Measurements from ENCODE around the gene NSD1.

Gene NSD1

GRCh38 chr5:177319913-177320588 is 186.5 kb downstream of the NSD1 start:
- peak in 1 of 2 experiments; percentile 81 for DNase-seq (ENCODE audit: low read depth in 1 of 2, low spot score in 1 of 2)
- TF ChIP-seq SPI1 (IDR thresholded peaks at IDR 0.05; ENCODE audit: borderline replicate concordance, low read depth) (peak; percentile 13; the same call in 1 of the 2 replicates), POLR2AphosphoS5 (IDR thresholded peaks at IDR 0.05; ENCODE audit: low read depth) (no peak), CTCF (IDR thresholded peaks at IDR 0.05; ENCODE audit: insufficient read depth, low read length) (no peak), REST (IDR thresholded peaks at IDR 0.05; ENCODE audit: insufficient replicate concordance, low read depth) (no peak)
- Histone ChIP-seq H3K27ac (replicated peaks) (peak overlapping the region; percentile 15; the same call in 1 of the 2 replicates), H3K27me3 (ENCODE audit: insufficient read depth, poor library complexity, severe bottlenecking) (no peaks in the 10 kb centered on the region), H3K4me3 (replicated peaks; ENCODE audit: insufficient read depth, low read length) (no peak overlapping the region)

GRCh38 chr5:177320879-177321278 is 187.3 kb downstream of the NSD1 start:
- Histone ChIP-seq H3K27ac (replicated peaks) (no peak overlapping the region), H3K4me3 (replicated peaks; ENCODE audit: insufficient read depth, low read length) (no peak overlapping the region), H3K27me3 (ENCODE audit: insufficient read depth, poor library complexity, severe bottlenecking) (no peaks in the 10 kb centered on the region)
- peak in 1 of 2 experiments; percentile 75 for DNase-seq (ENCODE audit: low read depth in 1 of 2, low spot score in 1 of 2)
- TF ChIP-seq SPI1 (IDR thresholded peaks at IDR 0.05; ENCODE audit: borderline replicate concordance, low read depth) = peak; percentile 99
- no peak for TF ChIP-seq REST (IDR thresholded peaks at IDR 0.05; ENCODE audit: insufficient replicate concordance, low read depth)
- TF ChIP-seq POLR2AphosphoS5 (IDR thresholded peaks at IDR 0.05; ENCODE audit: low read depth) = no peak; the same call in 1 of the 2 replicates
- no peak for TF ChIP-seq GABPA (IDR thresholded peaks at IDR 0.05; ENCODE audit: low read depth)
- TF ChIP-seq CTCF (IDR thresholded peaks at IDR 0.05; ENCODE audit: insufficient read depth, low read length) = no peak

GRCh38 chr5:177325868-177326381 is 192.4 kb downstream of the NSD1 start:
- TF ChIP-seq REST (IDR thresholded peaks at IDR 0.05; ENCODE audit: insufficient replicate concordance, low read depth) (no peak), POLR2AphosphoS5 (IDR thresholded peaks at IDR 0.05; ENCODE audit: low read depth) (no peak), CTCF (IDR thresholded peaks at IDR 0.05; ENCODE audit: insufficient read depth, low read length) (no peak), GABPA (IDR thresholded peaks at IDR 0.05; ENCODE audit: low read depth) (no peak), SPI1 (IDR thresholded peaks at IDR 0.05; ENCODE audit: borderline replicate concordance, low read depth) (no peak)
- no peak for DNase-seq (ENCODE audit: low read depth in 1 of 2, low spot score in 1 of 2)
- Histone ChIP-seq H3K27me3 (ENCODE audit: insufficient read depth, poor library complexity, severe bottlenecking) (no peaks in the 10 kb centered on the region), H3K4me3 (replicated peaks; ENCODE audit: insufficient read depth, low read length) (no peak overlapping the region), H3K27ac (replicated peaks) (no peak overlapping the region)
